AG09309 (cell line): ENCODE results near the gene MICAL2.
A peak's percentile ranks its signal among the peaks of the same experiment; 100 is the strongest.

Source experiments
- DNase-seq: peaks from one replicate; pipeline ENCODE4 v3.0.0-alpha.2; 2010; ENCODE audit warnings: low read depth
- H3K4me3 ChIP-seq: 2 replicates; pipeline ENCODE4 v1.5.1; 2011; ENCODE audit warnings: mild to moderate bottlenecking, low read depth, low read length, moderate library complexity; ENCODE audit not compliant: control insufficient read depth
- TF ChIP-seq, protein P1 (sequence below): IDR thresholded peaks from 2 replicates; pipeline ENCODE4 v1.5.1; 2011; ENCODE audit warnings: mild to moderate bottlenecking, low read depth, low read length, inconsistent platforms; ENCODE audit not compliant: insufficient read depth, control insufficient read depth; ENCODE audit errors: missing control alignments

MICAL2 gene

DNA sequence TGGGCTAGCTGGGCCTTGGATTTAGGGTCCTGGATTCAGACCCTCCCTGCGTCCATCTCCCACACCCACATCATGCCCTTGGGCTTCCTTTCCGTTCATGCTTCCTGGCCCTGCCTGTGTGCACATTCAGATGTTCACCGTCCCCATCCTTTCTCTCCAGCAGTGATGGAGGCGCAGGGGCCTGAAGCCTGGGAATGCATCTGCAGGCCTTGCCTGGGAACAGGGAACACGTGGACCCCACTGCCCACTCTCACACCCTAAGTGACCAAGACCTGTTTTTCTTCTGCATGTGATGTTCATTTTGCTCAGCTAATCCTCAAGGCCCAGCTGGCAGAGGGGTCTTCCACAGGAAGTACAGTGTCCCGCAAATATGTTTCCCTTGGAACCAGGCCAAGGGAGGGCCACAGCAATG lies 175.4 kb downstream of the MICAL2 start:
- DNase-seq, result no peak
- no peak overlapping the region for H3K4me3 ChIP-seq

DNA sequence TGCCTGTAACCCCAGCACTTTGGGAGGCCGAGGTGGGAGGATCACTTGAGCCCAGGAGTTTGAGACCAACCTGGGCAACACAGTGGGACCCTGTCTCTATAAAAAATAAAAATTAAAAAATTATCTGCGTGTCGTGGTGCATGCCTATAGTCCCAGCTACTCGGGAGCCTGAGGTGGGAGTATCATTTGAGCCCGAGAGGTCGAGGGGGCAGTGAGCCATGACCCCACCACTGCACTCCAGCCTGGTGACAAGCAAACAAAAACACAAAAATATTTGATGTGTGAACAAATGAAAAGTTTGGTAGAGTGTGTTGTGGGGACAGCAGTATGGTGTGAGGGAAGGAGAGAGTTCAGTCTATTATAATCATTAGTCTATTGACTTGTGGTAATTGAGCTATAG lies 176.2 kb downstream of the MICAL2 start:
- TF ChIP-seq, protein P1, sequence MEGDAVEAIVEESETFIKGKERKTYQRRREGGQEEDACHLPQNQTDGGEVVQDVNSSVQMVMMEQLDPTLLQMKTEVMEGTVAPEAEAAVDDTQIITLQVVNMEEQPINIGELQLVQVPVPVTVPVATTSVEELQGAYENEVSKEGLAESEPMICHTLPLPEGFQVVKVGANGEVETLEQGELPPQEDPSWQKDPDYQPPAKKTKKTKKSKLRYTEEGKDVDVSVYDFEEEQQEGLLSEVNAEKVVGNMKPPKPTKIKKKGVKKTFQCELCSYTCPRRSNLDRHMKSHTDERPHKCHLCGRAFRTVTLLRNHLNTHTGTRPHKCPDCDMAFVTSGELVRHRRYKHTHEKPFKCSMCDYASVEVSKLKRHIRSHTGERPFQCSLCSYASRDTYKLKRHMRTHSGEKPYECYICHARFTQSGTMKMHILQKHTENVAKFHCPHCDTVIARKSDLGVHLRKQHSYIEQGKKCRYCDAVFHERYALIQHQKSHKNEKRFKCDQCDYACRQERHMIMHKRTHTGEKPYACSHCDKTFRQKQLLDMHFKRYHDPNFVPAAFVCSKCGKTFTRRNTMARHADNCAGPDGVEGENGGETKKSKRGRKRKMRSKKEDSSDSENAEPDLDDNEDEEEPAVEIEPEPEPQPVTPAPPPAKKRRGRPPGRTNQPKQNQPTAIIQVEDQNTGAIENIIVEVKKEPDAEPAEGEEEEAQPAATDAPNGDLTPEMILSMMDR, result no peak
- peak overlapping the region; percentile 14 for H3K4me3 ChIP-seq
- DNase-seq, result no peak

More for the DNA sequence above, 175.4 kb downstream of the MICAL2 start:
- TF ChIP-seq, protein P1, result no peak

DNA sequence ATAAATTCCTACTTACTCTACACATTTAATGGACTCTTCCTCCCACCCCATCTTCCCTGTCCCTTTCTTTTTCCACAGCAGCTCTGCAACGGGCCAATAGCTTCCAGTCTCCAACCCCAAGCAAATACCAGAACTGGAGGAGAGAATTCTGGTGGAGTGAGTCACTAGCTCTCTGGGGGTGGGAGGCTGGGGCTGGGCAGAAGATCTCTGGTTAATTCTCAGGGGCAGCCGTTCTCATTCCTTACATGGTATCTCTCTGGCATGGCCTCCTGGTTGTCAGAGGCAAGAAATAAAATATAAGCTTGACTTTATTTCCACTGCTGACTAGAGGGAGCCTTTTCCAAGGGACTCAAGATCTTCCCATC lies 176.6 kb downstream of the MICAL2 start:
- DNase-seq, result peak; percentile 88
- TF ChIP-seq, protein P1, result no peak
- H3K4me3 ChIP-seq, result peak overlapping the region; percentile 42

DNA sequence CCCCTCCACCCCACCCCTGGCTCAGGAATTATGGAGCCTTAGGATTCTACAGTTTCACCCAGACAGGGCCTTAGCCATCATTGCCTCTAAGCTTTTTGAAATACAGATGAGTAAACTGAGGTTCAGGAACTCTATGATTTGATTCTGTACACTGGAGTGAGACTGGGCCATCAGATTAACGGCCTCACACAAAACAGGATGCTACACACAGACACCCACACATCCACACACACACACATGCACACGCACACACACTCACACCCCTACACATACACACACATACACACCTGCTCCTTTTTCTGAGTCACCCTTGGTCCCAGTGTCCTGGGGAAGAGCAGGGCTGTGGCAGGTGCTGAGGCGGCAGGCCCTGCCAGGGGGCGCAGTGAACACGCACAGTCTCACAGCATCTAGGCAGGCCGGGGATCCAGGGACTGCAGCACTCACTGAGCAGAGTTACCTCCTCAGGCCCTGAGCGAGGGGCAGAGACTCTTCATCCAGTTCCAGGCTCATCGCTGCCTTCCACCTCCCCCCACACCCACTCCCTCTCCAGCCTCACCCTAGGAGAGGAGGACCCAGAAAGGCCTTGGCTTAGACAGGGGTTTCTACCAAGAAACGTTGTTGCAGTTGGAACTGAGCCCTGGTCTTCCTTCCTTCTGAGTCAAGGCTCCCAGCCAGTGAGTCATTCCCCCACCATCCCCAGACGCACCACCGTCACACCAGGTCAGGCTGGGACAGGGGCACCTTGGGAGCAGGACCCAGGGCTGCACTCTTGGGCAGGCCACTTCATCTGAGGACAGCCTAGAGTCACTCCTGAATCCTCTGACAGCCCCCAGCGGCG lies 177.2 kb downstream of the MICAL2 start:
- DNase-seq, result peak; percentile 91
- TF ChIP-seq, protein P1, result peak; percentile 75
- peak overlapping the region; percentile 42 for H3K4me3 ChIP-seq

DNA sequence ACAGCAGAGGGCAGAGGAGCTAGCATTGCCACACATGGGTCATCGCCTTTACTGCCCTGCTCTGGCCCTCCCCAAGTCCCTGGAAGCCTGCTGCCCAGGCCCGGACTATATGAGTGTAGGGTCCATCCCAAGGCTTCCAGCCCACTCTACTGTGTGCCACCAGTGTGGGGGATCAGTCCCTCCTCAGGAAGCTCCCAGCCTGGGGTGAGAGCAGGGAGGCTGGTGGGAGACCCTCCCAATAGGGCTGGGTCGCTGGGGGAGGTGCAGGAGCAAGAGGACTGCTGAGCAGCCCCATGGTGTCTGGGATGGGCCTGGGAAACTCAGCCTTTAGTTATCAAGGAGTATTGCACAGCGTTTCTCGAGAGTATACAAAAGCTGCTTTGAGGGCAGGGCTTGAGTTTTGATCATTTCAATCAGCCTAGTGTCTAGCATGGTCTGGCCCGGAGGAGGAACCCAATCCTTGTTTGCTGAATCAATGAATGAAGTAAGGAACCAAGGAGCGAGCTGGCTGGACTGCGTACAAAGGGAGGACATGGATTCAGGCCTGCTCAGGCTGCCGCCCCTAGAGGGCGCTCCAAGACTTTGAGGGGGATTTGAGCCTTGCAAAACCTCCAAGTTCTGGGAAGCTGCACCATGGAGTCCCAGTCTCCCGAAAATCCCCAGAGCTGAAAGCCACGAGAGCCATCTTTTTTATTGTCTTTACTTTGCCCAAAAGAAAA lies 178.0 kb downstream of the MICAL2 start:
- H3K4me3 ChIP-seq, result no peak overlapping the region
- peak; percentile 89 for DNase-seq
- TF ChIP-seq, protein P1, result peak; percentile 100

DNA sequence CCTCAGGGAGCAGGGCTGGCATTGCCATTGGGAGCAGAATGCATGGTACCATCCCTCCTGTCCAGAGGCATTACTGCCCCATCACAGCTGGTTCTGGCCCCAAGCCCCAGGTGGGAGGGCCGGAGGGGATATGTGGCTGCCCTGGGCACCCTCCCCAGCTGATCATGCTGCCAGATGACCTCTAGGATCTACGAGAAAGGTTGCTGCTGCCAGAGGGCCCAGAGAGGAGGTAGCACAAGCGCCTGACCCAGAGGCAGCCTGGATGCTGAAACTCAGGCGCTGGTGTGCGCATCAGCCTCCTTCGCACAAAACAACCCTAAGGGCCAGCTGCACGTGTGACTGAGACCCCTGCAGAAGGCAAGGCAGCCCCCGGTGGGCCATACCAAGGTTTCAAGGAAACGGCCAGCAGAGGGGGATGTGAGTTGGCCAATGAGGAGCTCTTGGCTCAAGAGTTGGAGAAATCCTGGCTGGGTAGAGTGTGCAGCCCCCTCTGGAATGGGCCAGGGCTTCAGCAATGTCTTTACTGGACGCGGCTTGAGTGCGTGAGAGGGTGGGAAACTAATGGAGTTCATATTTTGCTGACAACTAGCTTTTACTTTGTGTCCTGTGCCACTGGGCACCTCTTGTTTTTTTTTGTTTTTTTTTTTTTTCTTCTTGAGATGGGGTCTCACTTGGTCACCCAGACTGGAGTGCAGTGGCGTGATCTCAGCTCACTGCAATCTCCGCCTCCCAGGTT lies 178.7 kb downstream of the MICAL2 start:
- H3K4me3 ChIP-seq, result no peak overlapping the region
- DNase-seq, result no peak
- TF ChIP-seq, protein P1, result no peak
